H9 (cell line): ENCODE measurements around the gene MCM3AP. TPM values are rescaled to one million over a fixed set of nuclear protein-coding genes. Genes with fewer than 3 reads are reported as not detected.

Experiments used
- DNase-seq: peaks from one replicate; pipeline ENCODE4 v3.0.0-alpha.2; 2017
- H2AFZ ChIP-seq: one replicate; pipeline ENCODE4 v1.6.1; 2013; ENCODE audit warnings: mild to moderate bottlenecking, low read length, control low read depth, moderate library complexity
- H2AK5ac ChIP-seq: 2 replicates; pipeline ENCODE4 v1.6.1; 2013; ENCODE audit warnings: low read length, control low read depth, mixed read lengths; ENCODE audit not compliant: insufficient read length
- H2BK120ac ChIP-seq: one replicate; pipeline ENCODE4 v1.6.1; 2013; ENCODE audit warnings: low read depth, mild to moderate bottlenecking, low read length, control low read depth, inconsistent platforms; ENCODE audit not compliant: poor library complexity, severe bottlenecking
- H2BK12ac ChIP-seq: 2 replicates; pipeline ENCODE4 v1.6.1; 2013; ENCODE audit warnings: low read length, control low read depth, mixed read lengths, low read depth; ENCODE audit not compliant: insufficient read length
- H2BK15ac ChIP-seq: 2 replicates; pipeline ENCODE4 v1.6.1; 2013; ENCODE audit warnings: low read depth, low read length, control low read depth
- H2BK20ac ChIP-seq: one replicate; pipeline ENCODE4 v1.6.1; 2013; ENCODE audit warnings: low read depth, mild to moderate bottlenecking, low read length, control low read depth, inconsistent platforms; ENCODE audit not compliant: poor library complexity, severe bottlenecking
- H2BK5ac ChIP-seq: 2 replicates; pipeline ENCODE4 v1.6.1; 2013; ENCODE audit warnings: low read length, control low read depth, mixed read lengths; ENCODE audit not compliant: insufficient read length
- H3K14ac ChIP-seq: 2 replicates; pipeline ENCODE4 v1.6.1; 2013; ENCODE audit warnings: low read length, control low read depth; ENCODE audit not compliant: insufficient read depth
- H3K18ac ChIP-seq: 2 replicates; pipeline ENCODE4 v1.6.1; 2013; ENCODE audit warnings: low read depth, mild to moderate bottlenecking, mixed read lengths, low read length, control low read depth; ENCODE audit not compliant: insufficient read length
- H3K23ac ChIP-seq: 2 replicates; pipeline ENCODE4 v1.6.1; 2013; ENCODE audit warnings: low read length, control low read depth, mixed read lengths, low read depth; ENCODE audit not compliant: insufficient read length
- H3K23me2 ChIP-seq: 2 replicates; pipeline ENCODE4 v1.6.1; 2013; ENCODE audit warnings: low read depth, mild to moderate bottlenecking, mixed read lengths, low read length, control low read depth; ENCODE audit not compliant: insufficient read length, poor library complexity, severe bottlenecking
- H3K27ac ChIP-seq: 2 replicates; pipeline ENCODE4 v1.5.1; 2013; ENCODE audit warnings: low read length, control low read depth, mixed read lengths, low read depth; ENCODE audit not compliant: insufficient read length
- H3K27me3 ChIP-seq: 2 replicates; pipeline ENCODE4 v1.6.1; 2013; ENCODE audit warnings: low read length, control low read depth, inconsistent platforms; ENCODE audit not compliant: insufficient read depth
- H3K4ac ChIP-seq: 2 replicates; pipeline ENCODE4 v1.6.1; 2013; ENCODE audit warnings: low read depth, mild to moderate bottlenecking, control low read depth, inconsistent platforms, low read length, moderate library complexity
- H3K4me1 ChIP-seq: 2 replicates; pipeline ENCODE4 v1.6.1; 2013; ENCODE audit warnings: low read length, control low read depth, inconsistent platforms; ENCODE audit not compliant: insufficient read depth
- H3K4me2 ChIP-seq: 2 replicates; pipeline ENCODE4 v1.6.1; 2013; ENCODE audit warnings: low read length, control low read depth, mixed read lengths; ENCODE audit not compliant: insufficient read length, insufficient read depth
- H3K56ac ChIP-seq: 2 replicates; pipeline ENCODE4 v1.6.1; 2013; ENCODE audit warnings: low read depth, mild to moderate bottlenecking, mixed read lengths, low read length, control low read depth; ENCODE audit not compliant: insufficient read length
- H3K79me1 ChIP-seq: 2 replicates; pipeline ENCODE4 v1.6.1; 2013; ENCODE audit warnings: low read depth, mild to moderate bottlenecking, moderate library complexity, low read length, control low read depth, inconsistent platforms; ENCODE audit not compliant: insufficient read depth, poor library complexity, severe bottlenecking
- H3K79me2 ChIP-seq: 2 replicates; pipeline ENCODE4 v1.6.1; 2013; ENCODE audit warnings: low read length, control low read depth, inconsistent platforms; ENCODE audit not compliant: insufficient read depth
- H3K9ac ChIP-seq: 2 replicates; pipeline ENCODE4 v1.6.1; 2013; ENCODE audit warnings: low read length, control low read depth, mixed read lengths; ENCODE audit not compliant: insufficient read length; ENCODE audit errors: extremely low read depth
- H3K9me3 ChIP-seq: one replicate; pipeline ENCODE4 v1.6.1; 2013; ENCODE audit warnings: low read depth, low read length, inconsistent platforms; ENCODE audit not compliant: control insufficient read depth
- H3T11ph ChIP-seq: one replicate; pipeline ENCODE4 v1.6.1; 2013; ENCODE audit warnings: mild to moderate bottlenecking, low read length, control low read depth, inconsistent platforms
- H4K20me1 ChIP-seq: one replicate; pipeline ENCODE4 v1.6.1; 2013; ENCODE audit not compliant: control insufficient read depth, insufficient read length, insufficient read depth
- H4K5ac ChIP-seq: 2 replicates; pipeline ENCODE4 v1.6.1; 2013; ENCODE audit warnings: low read depth, mild to moderate bottlenecking, mixed read lengths, low read length, control low read depth; ENCODE audit not compliant: insufficient read length
- H4K8ac ChIP-seq: replicated peaks from 2 replicates; pipeline ENCODE4 v1.6.1; 2013; ENCODE audit warnings: low read length, control low read depth, mixed read lengths, low read depth; ENCODE audit not compliant: insufficient read length
- H4K91ac ChIP-seq: 2 replicates; pipeline ENCODE4 v1.6.1; 2013; ENCODE audit warnings: low read depth, mild to moderate bottlenecking, moderate library complexity, mixed read lengths, low read length, control low read depth; ENCODE audit not compliant: insufficient read length
- H3K27ac Mint-ChIP-seq, 3 experiments: 2 replicates in 2 of 3; 3 replicates in 1 of 3; pipeline ENCODE4 v1.8.0; 2020 to 2021; ENCODE audit warnings: mixed read lengths in 3 of 3, mild to moderate bottlenecking in 1 of 3, moderate library complexity in 1 of 3
- H3K27me3 Mint-ChIP-seq: 2 replicates; pipeline ENCODE4 v1.8.0; 2021; ENCODE audit warnings: low read depth, mild to moderate bottlenecking, moderate library complexity, mixed read lengths
- H3K36me3 Mint-ChIP-seq, 3 experiments: 2 replicates in 2 of 3; 3 replicates in 1 of 3; pipeline ENCODE4 v1.8.0; 2020 to 2021; ENCODE audit warnings: low read depth in 3 of 3, mixed read lengths in 3 of 3; ENCODE audit not compliant: insufficient read depth in 1 of 3
- H3K4me1 Mint-ChIP-seq, 2 experiments: 2 replicates each; pipeline ENCODE4 v1.8.0; 2020; ENCODE audit warnings: mixed read lengths in 2 of 2
- H3K4me3 Mint-ChIP-seq, 2 experiments: 2 replicates in 1 of 2; 3 replicates in 1 of 2; pipeline ENCODE4 v1.8.0; 2020 to 2021; ENCODE audit warnings: mild to moderate bottlenecking in 2 of 2, mixed read lengths in 2 of 2, moderate library complexity in 1 of 2
- H3K9me3 Mint-ChIP-seq, 2 experiments: 2 replicates in 1 of 2; 3 replicates in 1 of 2; pipeline ENCODE4 v1.8.0; 2020; ENCODE audit warnings: mild to moderate bottlenecking in 2 of 2, mixed read lengths in 2 of 2, moderate library complexity in 1 of 2
- WGBS: extraction: QIAGEN DNeasy Blood & Tissue Kit; methylation state at CpG from one replicate; pipeline ENCODE4 v1.1.7; 2013; ENCODE audit warnings: missing lambda C conversion rate, low lambda C conversion rate, mixed read lengths; ENCODE audit not compliant: insufficient read length; ENCODE audit errors: extremely low coverage; 5-methylcytosine and 5-hydroxymethylcytosine counted together
- total RNA-seq: library from RNA; stranded (reverse); gene quantifications from 2 replicates; pipeline ENCODE4 v1.2.1, GENCODE V29; 2021
- TF ChIP-seq, protein P1 (sequence below): fragments of 200-600 bp; sonication (generic); conservative IDR thresholded peaks from 3 replicates; pipeline ENCODE4 v1.8.0; 2021; ENCODE audit warnings: antibody characterized with exemption, mild to moderate bottlenecking

MCM3AP gene
- total RNA-seq, 1 experiment from 2014 or later, result 124 TPM

DNA sequence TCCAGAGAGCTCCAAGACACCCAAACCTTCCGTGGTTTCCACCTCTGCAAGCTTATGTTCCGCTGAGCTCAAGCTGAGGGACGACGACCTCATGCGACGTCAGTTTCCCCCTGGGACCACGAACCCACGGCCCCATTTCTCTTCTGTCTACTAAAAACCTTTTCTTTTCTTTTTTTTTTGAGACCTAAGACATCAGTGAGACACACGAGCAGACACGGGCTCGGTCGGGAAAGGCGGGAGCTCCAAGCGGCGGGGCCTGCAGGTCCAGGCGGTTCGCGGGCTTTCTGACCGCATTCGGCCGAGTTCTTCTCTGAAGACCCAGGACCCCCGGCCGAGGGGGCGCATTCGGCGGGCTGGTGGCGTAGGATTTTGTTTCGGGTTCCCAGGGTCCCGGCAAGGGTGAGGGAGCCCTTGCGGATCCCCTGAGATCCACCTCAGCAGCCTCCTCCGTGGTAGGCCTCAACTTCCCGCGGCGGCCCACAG lies 37.9 kb upstream of the MCM3AP start:
- H4K8ac ChIP-seq, result no peak overlapping the region
- H2BK5ac ChIP-seq, result no peak overlapping the region
- H3K4ac ChIP-seq, result peak overlapping the region; percentile 22; the same call in 1 of the 2 replicates
- H2AFZ ChIP-seq, result no peak overlapping the region
- no peak overlapping the region for H2BK20ac ChIP-seq
- no peak overlapping the region for H3K23ac ChIP-seq
- no peak overlapping the region for H3K56ac ChIP-seq
- peak overlapping the region; percentile 70 for H3K18ac ChIP-seq
- peak overlapping the region; percentile 74 for H2BK120ac ChIP-seq
- H3K4me1 ChIP-seq, result peaks cover 7% of the 10 kb centered on the region; the same call in 1 of the 2 replicates
- no peaks in the 10 kb centered on the region for H4K20me1 ChIP-seq
- Mint-ChIP-seq H3K9me3 (no peaks in the 10 kb centered on the region), H3K4me1 (peaks cover 37 to 41% of the 10 kb centered on the region in 2 experiments), H3K27ac (peak overlapping the region; percentile 82 to 99 (median 98)), H3K27me3 (no peaks in the 10 kb centered on the region), H3K4me3 (peak overlapping the region; percentile 94 to 98), H3K36me3 (peaks cover 31 to 42% (median 36%) of the 10 kb centered on the region in 3 experiments)
- H3K14ac ChIP-seq, result peak overlapping the region; percentile 81
- H2AK5ac ChIP-seq, result no peak overlapping the region
- peak overlapping the region; percentile 97 for H3K4me2 ChIP-seq
- DNase-seq, result no peak
- no peak overlapping the region for H4K5ac ChIP-seq
- no peaks in the 10 kb centered on the region for H3K9me3 ChIP-seq
- H3K27me3 ChIP-seq, result no peaks in the 10 kb centered on the region
- TF ChIP-seq, protein P1, sequence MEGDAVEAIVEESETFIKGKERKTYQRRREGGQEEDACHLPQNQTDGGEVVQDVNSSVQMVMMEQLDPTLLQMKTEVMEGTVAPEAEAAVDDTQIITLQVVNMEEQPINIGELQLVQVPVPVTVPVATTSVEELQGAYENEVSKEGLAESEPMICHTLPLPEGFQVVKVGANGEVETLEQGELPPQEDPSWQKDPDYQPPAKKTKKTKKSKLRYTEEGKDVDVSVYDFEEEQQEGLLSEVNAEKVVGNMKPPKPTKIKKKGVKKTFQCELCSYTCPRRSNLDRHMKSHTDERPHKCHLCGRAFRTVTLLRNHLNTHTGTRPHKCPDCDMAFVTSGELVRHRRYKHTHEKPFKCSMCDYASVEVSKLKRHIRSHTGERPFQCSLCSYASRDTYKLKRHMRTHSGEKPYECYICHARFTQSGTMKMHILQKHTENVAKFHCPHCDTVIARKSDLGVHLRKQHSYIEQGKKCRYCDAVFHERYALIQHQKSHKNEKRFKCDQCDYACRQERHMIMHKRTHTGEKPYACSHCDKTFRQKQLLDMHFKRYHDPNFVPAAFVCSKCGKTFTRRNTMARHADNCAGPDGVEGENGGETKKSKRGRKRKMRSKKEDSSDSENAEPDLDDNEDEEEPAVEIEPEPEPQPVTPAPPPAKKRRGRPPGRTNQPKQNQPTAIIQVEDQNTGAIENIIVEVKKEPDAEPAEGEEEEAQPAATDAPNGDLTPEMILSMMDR, result no peak
- H3K27ac ChIP-seq, result no peak overlapping the region
- H3K79me1 ChIP-seq, result peaks cover 2% of the 10 kb centered on the region
- no peak overlapping the region for H3T11ph ChIP-seq
- no CpG with 5 or more reads among the region's 34 CpGs for WGBS
- H2BK12ac ChIP-seq, result no peak overlapping the region
- peak overlapping the region; percentile 96 for H3K9ac ChIP-seq
- H3K23me2 ChIP-seq, result peaks cover 17% of the 10 kb centered on the region
- no peak overlapping the region for H4K91ac ChIP-seq
- peaks cover 15% of the 10 kb centered on the region; the same call in 1 of the 2 replicates for H3K79me2 ChIP-seq
- H2BK15ac ChIP-seq, result no peak overlapping the region
